GM12878 (cell line): ENCODE data around the gene CLDN6.

Experiments
- BHLHE40 ChIP-seq, 2 experiments: fragments of 450-650 bp in 1 of 2; IDR thresholded peaks; 2 replicates each; pipeline ENCODE4 v1.6.1; 2011 to 2017; ENCODE audit warnings: low read depth in 2 of 2, borderline replicate concordance in 1 of 2, improper control_type of control experiment in 1 of 2, low read length in 1 of 2, mild to moderate bottlenecking in 1 of 2
- HDAC6 ChIP-seq: fragments of 200-600 bp; sonication (generic); IDR thresholded peaks from one replicate; pipeline ENCODE4 v1.8.0; 2017; ENCODE audit warnings: antibody characterized with exemption; ENCODE audit not compliant: unreplicated experiment
- SIX5 ChIP-seq: IDR thresholded peaks from 2 replicates; pipeline ENCODE4 v1.6.1; 2011; ENCODE audit warnings: mild to moderate bottlenecking, low read depth, low read length, moderate library complexity; ENCODE audit not compliant: severe bottlenecking
- ZBED1 ChIP-seq: IDR thresholded peaks from 2 replicates; pipeline ENCODE4 v1.6.1; 2016; ENCODE audit warnings: borderline replicate concordance
- TF ChIP-seq, protein P1 (sequence below), 3 experiments: IDR thresholded peaks in 2 of 3; conservative IDR thresholded peaks in 1 of 3; 2 replicates each; pipeline ENCODE4 v1.5.1; 2011; ENCODE audit warnings: low read depth in 3 of 3, low read length in 3 of 3, mild to moderate bottlenecking in 3 of 3, control low read depth in 2 of 3, moderate library complexity in 2 of 3, inconsistent platforms in 1 of 3, mixed read lengths in 1 of 3; ENCODE audit not compliant: control insufficient read depth in 2 of 3, insufficient read depth in 1 of 3; ENCODE audit errors: extremely low read depth in 1 of 3
- TF ChIP-seq, protein P2 (sequence below): IDR thresholded peaks from 2 replicates; pipeline ENCODE4 v1.6.1; 2011; ENCODE audit warnings: low read depth, low read length, improper control_type of control experiment, borderline replicate concordance

GRCh38 chr16:3009568-3010390, 8.2 kb downstream of the CLDN6 start:
- TF ChIP-seq BHLHE40 (IDR thresholded peaks at IDR 0.05; ENCODE audit: borderline replicate concordance in 1 of 2, low read depth in 2 of 2, low read length in 1 of 2) = no peak
- TF ChIP-seq, protein P1, sequence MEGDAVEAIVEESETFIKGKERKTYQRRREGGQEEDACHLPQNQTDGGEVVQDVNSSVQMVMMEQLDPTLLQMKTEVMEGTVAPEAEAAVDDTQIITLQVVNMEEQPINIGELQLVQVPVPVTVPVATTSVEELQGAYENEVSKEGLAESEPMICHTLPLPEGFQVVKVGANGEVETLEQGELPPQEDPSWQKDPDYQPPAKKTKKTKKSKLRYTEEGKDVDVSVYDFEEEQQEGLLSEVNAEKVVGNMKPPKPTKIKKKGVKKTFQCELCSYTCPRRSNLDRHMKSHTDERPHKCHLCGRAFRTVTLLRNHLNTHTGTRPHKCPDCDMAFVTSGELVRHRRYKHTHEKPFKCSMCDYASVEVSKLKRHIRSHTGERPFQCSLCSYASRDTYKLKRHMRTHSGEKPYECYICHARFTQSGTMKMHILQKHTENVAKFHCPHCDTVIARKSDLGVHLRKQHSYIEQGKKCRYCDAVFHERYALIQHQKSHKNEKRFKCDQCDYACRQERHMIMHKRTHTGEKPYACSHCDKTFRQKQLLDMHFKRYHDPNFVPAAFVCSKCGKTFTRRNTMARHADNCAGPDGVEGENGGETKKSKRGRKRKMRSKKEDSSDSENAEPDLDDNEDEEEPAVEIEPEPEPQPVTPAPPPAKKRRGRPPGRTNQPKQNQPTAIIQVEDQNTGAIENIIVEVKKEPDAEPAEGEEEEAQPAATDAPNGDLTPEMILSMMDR (IDR thresholded peaks at IDR 0.05 in 2 of 3, conservative IDR thresholded peaks at IDR 0.05 in 1 of 3; ENCODE audit: control insufficient read depth in 2 of 3, extremely low read depth in 1 of 3, insufficient read depth in 1 of 3, low read depth in 3 of 3, low read length in 3 of 3) = no peak
- no peak for TF ChIP-seq SIX5
- TF ChIP-seq ZBED1 = no peak
- TF ChIP-seq, protein P2, sequence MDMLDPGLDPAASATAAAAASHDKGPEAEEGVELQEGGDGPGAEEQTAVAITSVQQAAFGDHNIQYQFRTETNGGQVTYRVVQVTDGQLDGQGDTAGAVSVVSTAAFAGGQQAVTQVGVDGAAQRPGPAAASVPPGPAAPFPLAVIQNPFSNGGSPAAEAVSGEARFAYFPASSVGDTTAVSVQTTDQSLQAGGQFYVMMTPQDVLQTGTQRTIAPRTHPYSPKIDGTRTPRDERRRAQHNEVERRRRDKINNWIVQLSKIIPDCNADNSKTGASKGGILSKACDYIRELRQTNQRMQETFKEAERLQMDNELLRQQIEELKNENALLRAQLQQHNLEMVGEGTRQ = no peak
- no peak for TF ChIP-seq HDAC6
